ENCODE results near the gene HOXD10. TPM values are rescaled to one million over a fixed set of nuclear protein-coding genes. Genes with fewer than 3 reads are reported as not detected.

HOXD10 gene
- total and polyA plus RNA-seq, 9 of the 15 experiments (the other 6 are each of a cell fraction or from before 2014, with no cell fraction given): not detected

- TF ChIP-seq CEBPG (CRISPR knock-in tag; IDR thresholded peaks at IDR 0.05) (no peak), CEBPG (tag; conservative IDR thresholded peaks at IDR 0.05 in 1 of 2, IDR thresholded peaks at IDR 0.05 in 1 of 2) (no peak), COPS2 (conservative IDR thresholded peaks at IDR 0.05) (no peak), ZHX1 (conservative IDR thresholded peaks at IDR 0.05; ENCODE audit: low read length) (no peak), PTTG1 (tag; IDR thresholded peaks at IDR 0.05; ENCODE audit: low read depth) (no peak), IRF1 (CRISPR knock-in tag; IDR thresholded peaks at IDR 0.05; ENCODE audit: borderline replicate concordance) (no peak), PYGO2 (tag; IDR thresholded peaks at IDR 0.05) (no peak), CHD1 (IDR thresholded peaks at IDR 0.05; ENCODE audit: low read length) (no peak)
- no TSS peak for BruUV-seq (replicated peaks)
- no peak overlapping the region for H3K4me2 ChIP-seq (ENCODE audit: insufficient read depth, low read length)
- H3K4me3 ChIP-seq: no peak overlapping the region
- no peak overlapping the region for H3K9ac ChIP-seq (ENCODE audit: insufficient read depth in 1 of 2, low read depth in 2 of 2, low read length in 2 of 2)
- peaks cover 41 to 50% of the 10 kb centered on the region in 2 experiments for H3K27me3 ChIP-seq (ENCODE audit: control insufficient read depth in 2 of 2, insufficient read depth in 2 of 2, low read length in 2 of 2)
- 0% methylated on average over 4 of the region's 4 CpGs for WGBS (ENCODE audit: insufficient coverage, low coverage, missing lambda C conversion rate)
- H3K36me3 ChIP-seq (ENCODE audit: control insufficient read depth, insufficient read depth, low read length): no peaks in the 10 kb centered on the region
- H3K9me1 ChIP-seq (ENCODE audit: control insufficient read depth, insufficient read depth, low read length): no peaks in the 10 kb centered on the region
- DNase-seq (ENCODE audit: extremely low read depth in 1 of 4, low spot score in 3 of 4) (no peak), ATAC-seq (no peak), FAIRE-seq (no peak)
- no peaks in the 10 kb centered on the region for H3K79me2 ChIP-seq (ENCODE audit: control insufficient read depth, insufficient read depth, low read length)
- intact Hi-C loops (cut with micrococcal nuclease) (no loop called here), in situ Hi-C loops (cut with MboI) (no loop called here)
- ChIA-PET POLR2A (no interaction called here), CTCF (ENCODE audit: low intra/inter-chr PET ratio) (no interaction called here)
- no peak overlapping the region for H2AFZ ChIP-seq (ENCODE audit: low read depth, low read length)
- H3K9me3 ChIP-seq (replicated peaks; ENCODE audit: control insufficient read depth, insufficient read depth, low read depth, low read length): no peaks in the 10 kb centered on the region
- H3K27ac ChIP-seq (ENCODE audit: extremely low read depth, low read depth, low read length): no peak overlapping the region
- no peaks in the 10 kb centered on the region for H4K20me1 ChIP-seq (replicated peaks; ENCODE audit: control insufficient read depth, insufficient read depth, low read length)
- H3K4me1 ChIP-seq (replicated peaks in 1 of 2; ENCODE audit: control insufficient read depth in 2 of 2, insufficient read depth in 2 of 2, low read length in 2 of 2): peaks cover 0 to 9% of the 10 kb centered on the region in 2 experiments; a peak in 1 of 5 replicates
Measured at GRCh38 chr2:176109946-176110345, 6.6 kb upstream of the HOXD10 start.
